NCI-H1436 treated with DMSO at 0.1 percent for 48 hours (cell line): ENCODE results near the gene SH3YL1.
"Not testable (repeated sequence)": the region's sequence is repeated elsewhere in the genome, so short reads cannot be mapped to it uniquely, and the experiment has no call there.

Source experiments
- DNase-seq: peaks from one replicate; lab custom pipeline; 2025; lab: John Stamatoyannopoulos, UW

SH3YL1 gene

DNA sequence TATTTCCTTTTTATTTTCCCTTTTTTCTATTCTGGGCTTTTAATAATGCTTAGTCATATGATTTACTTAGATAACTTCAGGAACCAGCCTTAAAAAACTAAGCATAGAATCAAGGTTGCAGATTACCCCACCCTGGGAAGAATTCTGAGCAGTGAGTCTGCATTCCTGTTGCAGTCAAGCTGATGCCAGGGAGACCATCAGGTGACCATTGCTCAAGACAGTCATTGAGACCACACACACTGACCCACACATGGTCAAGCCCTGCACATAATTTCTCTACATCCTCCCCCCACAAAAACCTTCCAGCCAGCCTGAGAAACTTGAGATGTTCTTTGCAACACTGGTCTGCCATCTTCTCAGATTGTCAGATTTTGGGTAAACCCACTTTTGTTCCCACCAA, 83.9 kb downstream of the SH3YL1 start:
- no peak for DNase-seq

DNA sequence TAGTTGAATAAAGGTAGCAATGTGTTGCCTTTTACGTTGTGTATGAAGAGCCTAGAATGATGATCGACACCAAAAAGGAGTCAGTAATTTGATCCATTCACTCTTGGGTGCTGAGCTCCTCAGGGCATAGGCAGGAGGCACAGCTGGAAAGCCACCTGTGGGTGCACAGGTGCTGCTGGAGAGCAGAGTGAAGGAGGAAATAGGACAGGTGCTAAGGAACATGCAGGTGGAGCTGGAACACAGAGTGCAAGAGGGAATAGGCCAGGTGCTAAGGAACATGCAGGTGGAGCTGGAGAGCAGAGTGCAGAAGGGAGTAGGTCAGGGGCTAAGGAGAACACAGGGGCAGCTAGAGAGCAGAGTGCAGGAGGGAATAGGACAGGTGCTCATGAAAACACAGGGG, 86.1 kb downstream of the SH3YL1 start:
- no peak for DNase-seq

GRCh38 chr2:176917-177316, 86.9 kb downstream of the SH3YL1 start:
- no peak for DNase-seq

DNA sequence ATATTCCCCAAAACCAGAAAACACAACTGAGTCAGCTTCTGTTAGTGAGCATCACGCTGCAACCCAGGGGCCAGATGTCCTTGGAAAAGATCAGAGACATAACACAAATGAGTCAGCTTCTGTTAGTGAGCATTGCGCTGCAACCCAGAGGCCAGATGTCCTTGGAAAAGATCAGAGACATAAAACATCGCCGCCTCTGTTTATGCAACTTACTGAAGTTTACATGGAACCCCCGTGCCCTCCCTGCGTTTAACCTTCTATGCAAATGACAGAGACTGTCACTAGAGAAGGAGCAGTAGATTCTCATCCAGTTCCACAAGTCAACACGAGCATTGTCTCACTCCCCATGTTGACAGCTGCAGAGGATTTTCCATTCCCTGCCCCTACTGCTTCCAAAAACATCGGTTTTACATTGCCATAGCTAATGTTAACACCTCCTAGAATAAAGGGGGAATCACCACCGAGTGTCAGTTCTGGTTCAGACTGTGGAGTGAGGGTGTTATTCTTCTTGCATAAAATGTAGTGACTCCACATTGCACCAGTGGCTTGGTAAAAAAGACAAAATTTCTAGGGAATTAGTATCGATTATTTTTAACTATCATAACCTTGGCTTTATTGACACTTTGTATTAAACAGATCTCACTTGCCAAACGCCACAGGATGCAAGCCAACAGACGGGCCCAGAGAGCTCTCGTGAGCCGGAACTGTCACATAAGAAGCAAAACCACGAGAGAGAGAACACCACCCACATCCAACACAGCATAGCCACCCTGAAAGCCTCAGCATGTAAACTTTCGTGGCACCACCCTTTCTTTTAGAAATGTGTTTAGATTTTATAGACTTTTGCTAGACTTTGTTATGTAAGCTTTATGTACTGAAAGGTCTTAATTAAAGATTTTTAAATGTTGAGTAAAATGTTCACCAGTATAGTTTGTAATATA, 87.7 kb downstream of the SH3YL1 start:
- DNase-seq: no peak

DNA sequence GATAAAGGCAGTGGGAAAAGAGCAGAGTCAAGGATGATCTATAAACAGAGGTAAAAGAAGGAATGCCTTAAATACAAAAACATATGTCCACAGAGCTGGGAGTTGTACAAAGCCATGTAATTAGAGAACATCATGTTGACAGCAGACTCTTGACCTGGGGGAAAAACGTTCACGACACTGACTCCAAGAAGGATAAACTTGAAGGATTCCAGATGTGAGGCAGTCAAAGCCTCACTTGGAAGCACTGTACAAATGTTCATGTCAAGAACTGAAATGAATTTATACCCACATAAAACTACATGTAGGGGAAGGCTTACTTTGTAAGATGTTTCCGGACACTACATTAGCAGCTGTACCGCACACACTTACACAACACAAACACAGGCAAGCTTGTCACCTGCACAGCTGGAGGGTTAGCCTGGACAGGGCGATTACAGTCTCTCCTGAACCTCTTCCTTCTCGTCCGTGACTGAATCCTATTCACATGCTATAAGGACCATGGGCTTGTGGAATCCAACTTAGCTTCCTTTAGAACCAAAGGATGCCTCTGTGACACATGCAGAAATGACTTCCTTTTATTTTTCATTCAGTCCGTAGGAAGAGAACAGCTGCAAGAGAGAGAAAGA, 88.6 kb downstream of the SH3YL1 start:
- no peak for DNase-seq

- not testable (repeated sequence) for DNase-seq
These were observed 91.7 kb downstream of the SH3YL1 start for GRCh38 chr2:172120-172519.

DNA sequence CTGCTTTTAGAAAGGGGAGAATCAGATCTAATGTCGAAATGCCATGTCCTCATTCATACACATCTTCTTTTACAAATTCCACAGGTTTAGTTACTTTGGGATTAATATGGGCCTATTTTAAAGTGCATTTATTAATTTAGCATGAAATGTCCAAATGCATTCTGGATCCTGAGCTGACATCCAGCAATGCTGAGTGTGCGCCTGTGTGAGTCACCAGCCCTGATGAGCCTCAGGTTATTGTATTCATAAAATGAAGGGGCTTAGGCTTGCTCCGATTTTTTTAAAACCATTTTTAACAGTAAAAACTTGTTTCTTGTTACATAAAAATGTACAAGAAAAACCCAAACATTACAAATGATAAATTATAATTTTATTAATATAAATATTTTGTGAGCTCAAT, 94.1 kb downstream of the SH3YL1 start:
- no peak for DNase-seq
